HG02623 (cell line): Measurements from ENCODE around the gene CNGA4.

Experiments used
- ATAC-seq: cut with Tn5 transposase; IDR thresholded peaks from one replicate; pipeline ENCODE4 v1.9.1; 2021; ENCODE audit warnings: moderate library complexity; ENCODE audit not compliant: unreplicated experiment

The CNGA4 gene

GRCh38 chr11:6238902-6239301, at the start of gene CNGA4:
TSS of gene CNGA4 (plus strand) at chr11:6239089. CDS start at chr11:6239207, 118 bp downstream.
- ATAC-seq = no peak

GRCh38 chr11:6191742-6192141, 47.1 kb upstream of the CNGA4 start:
- no peak for ATAC-seq

- no peak for ATAC-seq
Measured at GRCh38 chr11:6194065-6194581, 44.8 kb upstream of the CNGA4 start.

DNA sequence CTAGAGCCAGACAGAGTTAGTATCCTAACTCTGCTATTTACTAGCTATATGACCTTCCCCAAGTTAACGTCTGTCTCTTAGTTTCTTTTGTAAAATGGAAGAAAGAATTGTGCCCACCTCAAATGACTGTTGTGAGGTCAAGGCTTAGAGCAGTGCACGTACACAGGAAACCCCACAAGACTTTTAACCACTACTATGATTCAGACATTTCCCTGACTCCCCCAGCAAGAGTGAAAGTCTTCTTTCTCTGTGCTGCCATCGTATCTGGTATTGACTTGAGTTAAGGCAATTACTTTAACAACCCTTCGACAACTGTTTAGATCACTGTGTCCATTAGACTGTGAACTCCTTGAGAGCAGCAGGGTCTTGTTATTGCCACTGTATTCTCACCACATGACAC, 42.5 kb upstream of the CNGA4 start:
- ATAC-seq = no peak

- no peak for ATAC-seq
Measured at GRCh38 chr11:6197466-6198200, 41.3 kb upstream of the CNGA4 start.

- ATAC-seq = no peak
Measured at GRCh38 chr11:6199174-6199810, 39.6 kb upstream of the CNGA4 start, which contains the start of gene OR52W1. TSS of gene OR52W1 (plus strand) at chr11:6199224. CDS start at chr11:6199224, 0 bp downstream.

DNA sequence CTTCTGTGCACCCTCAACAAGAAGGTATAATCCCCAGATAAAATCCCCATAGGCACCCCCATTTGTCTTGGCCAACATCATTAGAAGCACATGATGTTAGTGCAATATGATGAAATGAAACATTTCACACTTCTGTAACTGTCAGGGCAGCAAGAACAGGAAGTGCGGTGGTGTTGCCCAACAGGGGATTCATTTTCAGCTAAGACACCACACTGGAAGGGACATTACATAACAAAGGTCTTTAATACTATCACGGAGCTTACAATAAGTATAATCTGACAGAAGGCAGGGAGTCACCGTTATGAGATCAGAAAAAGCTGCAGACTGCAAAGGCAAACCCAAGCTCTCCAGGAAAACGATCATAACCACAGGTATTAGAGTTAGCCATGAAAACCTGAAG, 37.9 kb upstream of the CNGA4 start:
- ATAC-seq = no peak

- ATAC-seq = no peak
Measured at GRCh38 chr11:6201481-6201880, 37.4 kb upstream of the CNGA4 start.

GRCh38 chr11:6202041-6202440, 36.8 kb upstream of the CNGA4 start:
- no peak for ATAC-seq

GRCh38 chr11:6203327-6203726, 35.6 kb upstream of the CNGA4 start:
- peak; percentile 68 for ATAC-seq

DNA sequence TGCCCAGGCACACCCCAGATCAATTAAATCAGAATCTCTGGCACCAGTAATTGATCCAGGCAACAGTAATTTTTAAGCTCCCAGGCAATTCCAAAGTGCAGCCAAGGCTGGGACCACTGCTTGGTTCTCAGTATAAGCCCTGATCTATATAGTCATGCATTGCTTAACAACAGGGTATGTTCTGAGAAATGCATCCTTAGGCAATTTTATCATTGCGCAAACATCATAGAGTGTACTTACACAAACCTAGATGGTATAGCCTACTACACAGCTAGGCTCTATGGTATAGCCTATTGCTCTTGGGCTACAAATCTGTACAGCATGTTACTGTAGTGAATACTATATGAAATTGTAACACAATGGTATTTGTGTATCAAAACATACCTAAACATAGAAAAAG, 34.2 kb upstream of the CNGA4 start:
- ATAC-seq = no peak

DNA sequence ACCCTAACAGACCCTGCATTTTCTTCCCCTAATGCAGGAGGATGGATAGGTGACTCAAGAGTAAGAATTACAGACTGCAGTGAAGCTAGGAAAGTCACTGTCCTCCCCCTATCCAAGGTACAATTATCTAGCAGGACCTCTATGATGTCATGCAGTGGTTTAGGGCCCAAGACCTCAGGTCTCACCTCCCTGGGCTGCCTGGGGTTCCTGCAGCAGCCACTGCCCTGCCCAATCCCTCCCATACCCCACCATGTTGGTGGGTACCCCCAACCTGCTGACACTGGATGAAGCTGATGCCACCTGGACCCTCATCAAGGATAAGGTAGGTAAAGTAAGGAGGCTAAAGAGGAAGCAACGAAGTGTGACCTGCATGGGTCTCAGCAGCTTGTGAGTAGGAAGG, 33.5 kb upstream of the CNGA4 start, which contains the start of gene C11orf42:
Gene C11orf42, plus strand, starts transcription at position 192 of the 400 bp plus-strand sequence. Its CDS starts 59 bp downstream, at position 251.
- ATAC-seq = no peak

GRCh38 chr11:6206456-6207180, 32.3 kb upstream of the CNGA4 start:
- ATAC-seq = no peak

- ATAC-seq = no peak
Measured at GRCh38 chr11:6209801-6210200, 29.1 kb upstream of the CNGA4 start.

- no peak for ATAC-seq
Measured at GRCh38 chr11:6210274-6210955, 28.5 kb upstream of the CNGA4 start.

DNA sequence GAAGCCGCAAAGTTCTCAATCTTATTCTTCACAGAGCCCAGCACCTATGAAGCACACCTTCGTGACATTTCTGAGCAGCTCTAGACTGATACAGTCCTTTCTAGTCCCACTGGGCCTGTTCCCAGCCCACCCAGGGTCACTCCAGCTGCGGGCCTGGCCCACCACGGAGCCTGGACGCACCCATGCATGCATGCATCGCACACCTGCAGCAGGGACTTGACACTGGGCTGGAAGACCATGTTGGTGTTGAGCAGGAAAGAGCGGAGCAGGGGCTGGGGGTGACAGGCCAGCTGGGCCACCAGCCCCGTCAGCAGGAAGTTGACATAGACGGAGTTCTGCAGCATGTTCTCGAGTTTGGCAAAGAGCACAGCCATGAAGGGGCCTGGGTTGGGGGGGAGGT, 24.4 kb upstream of the CNGA4 start:
- no peak for ATAC-seq

GRCh38 chr11:6216501-6216900, 22.4 kb upstream of the CNGA4 start:
- no peak for ATAC-seq

DNA sequence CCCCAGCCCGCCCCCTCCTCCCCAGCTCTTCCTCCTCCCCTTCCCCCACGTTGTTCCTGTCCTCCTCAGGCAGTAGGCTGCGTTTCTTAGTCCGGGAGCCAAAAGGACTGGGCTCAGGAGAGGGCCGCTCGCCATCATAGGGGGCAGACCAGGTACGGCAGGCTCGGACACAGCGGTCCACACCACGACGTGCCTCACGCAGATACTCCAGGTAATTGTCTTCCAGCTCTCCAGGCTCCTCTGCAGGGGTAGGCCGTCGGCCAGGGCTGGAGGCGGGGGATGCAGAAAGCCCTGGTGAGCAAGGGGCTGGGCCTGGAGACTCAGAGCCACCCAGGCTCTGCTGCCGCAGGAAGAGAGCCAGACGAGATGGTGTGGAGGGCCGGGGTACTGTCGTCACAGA, 21.2 kb upstream of the CNGA4 start:
- ATAC-seq = no peak

GRCh38 chr11:6219359-6219758, 19.5 kb upstream of the CNGA4 start:
- ATAC-seq = no peak

DNA sequence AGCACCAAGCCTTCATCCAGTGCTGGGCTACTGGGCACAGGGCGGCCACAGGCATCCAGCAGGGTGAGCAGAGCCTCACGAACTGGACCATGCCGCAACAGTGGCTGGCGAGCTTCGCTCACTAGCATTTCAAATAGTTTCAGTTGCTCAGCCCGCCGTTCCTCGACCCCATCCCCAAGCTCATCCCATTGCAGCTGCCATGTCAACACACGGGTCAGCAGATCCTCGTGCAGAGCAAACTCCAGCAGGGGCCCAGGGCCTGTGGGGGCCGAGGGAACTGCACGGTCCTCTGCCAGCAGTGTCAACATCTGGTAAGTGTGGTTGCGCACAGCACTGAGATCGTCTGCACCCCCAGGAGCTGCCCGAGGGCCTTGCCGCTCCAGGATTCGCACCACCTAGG, 15.0 kb upstream of the CNGA4 start:
- no peak for ATAC-seq

DNA sequence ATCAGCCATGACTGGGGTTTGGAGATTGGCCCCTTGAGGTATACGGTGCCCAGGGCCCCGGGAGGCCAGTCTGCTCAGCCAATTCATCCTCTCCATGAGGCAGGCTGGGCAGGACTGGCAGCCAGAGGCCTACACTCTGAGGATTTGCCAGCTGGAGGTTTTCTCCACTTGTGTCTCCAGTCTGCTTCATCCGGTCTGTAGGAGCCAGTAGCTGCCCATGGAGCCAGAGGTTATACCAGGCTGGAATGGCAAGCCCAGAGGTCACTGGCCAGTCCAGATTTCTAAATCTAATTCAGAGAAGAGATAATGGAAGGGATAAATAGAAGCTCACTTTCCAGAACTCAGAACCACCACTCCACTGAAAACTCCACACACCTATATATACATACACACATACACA, 14.5 kb upstream of the CNGA4 start:
- no peak for ATAC-seq
